ENCODE data around the gene ELAVL2.

The ELAVL2 gene

DNA sequence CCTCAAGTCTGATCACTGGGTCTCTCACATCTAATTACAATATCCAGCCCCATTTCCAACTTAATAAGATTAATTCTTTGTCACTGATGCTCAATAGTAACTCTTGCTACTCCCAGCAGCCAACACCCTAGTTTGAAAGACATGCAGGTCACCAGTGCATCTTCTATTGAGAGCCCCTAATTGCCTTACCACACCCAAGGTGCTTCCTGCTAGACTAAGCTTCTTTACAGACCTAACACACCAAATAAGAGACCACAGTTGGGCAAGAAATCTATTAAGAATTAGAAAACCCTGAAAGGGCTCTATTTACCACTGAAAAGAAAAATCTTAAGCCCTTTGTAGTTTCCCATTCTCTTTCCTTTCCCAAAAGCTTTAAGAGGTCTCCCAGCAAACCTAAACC lies 26.5 kb downstream of the ELAVL2 start:
- no peak for TF ChIP-seq ZFX (IDR thresholded peaks at IDR 0.05)
- TF ChIP-seq, protein P1, sequence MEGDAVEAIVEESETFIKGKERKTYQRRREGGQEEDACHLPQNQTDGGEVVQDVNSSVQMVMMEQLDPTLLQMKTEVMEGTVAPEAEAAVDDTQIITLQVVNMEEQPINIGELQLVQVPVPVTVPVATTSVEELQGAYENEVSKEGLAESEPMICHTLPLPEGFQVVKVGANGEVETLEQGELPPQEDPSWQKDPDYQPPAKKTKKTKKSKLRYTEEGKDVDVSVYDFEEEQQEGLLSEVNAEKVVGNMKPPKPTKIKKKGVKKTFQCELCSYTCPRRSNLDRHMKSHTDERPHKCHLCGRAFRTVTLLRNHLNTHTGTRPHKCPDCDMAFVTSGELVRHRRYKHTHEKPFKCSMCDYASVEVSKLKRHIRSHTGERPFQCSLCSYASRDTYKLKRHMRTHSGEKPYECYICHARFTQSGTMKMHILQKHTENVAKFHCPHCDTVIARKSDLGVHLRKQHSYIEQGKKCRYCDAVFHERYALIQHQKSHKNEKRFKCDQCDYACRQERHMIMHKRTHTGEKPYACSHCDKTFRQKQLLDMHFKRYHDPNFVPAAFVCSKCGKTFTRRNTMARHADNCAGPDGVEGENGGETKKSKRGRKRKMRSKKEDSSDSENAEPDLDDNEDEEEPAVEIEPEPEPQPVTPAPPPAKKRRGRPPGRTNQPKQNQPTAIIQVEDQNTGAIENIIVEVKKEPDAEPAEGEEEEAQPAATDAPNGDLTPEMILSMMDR (conservative IDR thresholded peaks at IDR 0.05), result no peak
- H3K27ac ChIP-seq, result no peak overlapping the region

DNA sequence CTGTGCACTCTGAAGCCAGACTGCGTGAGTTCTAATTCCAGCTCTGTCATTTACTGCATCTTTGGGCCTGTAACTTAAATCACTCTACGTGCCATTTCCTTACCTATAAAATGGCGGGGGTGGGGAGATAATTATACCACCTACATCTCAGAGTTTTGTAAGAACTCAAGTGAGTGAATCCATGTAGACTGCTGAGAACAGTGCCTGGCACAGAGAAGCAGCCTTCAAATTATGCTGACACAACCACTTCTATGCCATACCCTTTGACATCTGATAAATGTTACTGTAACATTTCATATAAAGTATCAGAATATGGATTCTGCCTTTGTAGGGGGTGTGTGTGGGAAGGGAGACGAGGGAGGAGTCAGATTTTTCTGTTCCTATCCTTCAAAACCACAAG lies 27.7 kb downstream of the ELAVL2 start:
- H3K27ac ChIP-seq, result no peak overlapping the region
- no peak for TF ChIP-seq ZFX (IDR thresholded peaks at IDR 0.05)
- TF ChIP-seq, protein P1 (conservative IDR thresholded peaks at IDR 0.05), result no peak

DNA sequence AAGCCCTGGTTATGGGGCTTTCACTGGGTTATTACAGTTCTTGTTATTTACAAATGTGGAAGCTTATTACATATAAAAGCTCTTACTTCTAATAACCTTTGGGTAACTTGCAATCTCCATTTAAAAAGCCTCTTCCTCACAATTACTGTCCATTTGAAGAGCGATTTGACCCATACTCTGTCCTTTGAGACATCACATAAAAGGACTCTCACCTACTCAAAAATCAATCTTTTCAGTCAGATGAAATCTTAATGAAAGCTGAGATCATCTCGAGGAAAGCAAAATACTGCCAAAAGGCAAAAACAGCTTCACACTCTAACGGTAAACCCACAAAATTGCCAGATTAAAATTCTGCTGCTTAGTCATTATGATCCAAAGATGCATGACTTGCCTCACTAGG lies 29.8 kb downstream of the ELAVL2 start:
- no peak overlapping the region for H3K27ac ChIP-seq
- TF ChIP-seq ZFX (IDR thresholded peaks at IDR 0.05), result no peak
- TF ChIP-seq, protein P1 (conservative IDR thresholded peaks at IDR 0.05), result no peak

DNA sequence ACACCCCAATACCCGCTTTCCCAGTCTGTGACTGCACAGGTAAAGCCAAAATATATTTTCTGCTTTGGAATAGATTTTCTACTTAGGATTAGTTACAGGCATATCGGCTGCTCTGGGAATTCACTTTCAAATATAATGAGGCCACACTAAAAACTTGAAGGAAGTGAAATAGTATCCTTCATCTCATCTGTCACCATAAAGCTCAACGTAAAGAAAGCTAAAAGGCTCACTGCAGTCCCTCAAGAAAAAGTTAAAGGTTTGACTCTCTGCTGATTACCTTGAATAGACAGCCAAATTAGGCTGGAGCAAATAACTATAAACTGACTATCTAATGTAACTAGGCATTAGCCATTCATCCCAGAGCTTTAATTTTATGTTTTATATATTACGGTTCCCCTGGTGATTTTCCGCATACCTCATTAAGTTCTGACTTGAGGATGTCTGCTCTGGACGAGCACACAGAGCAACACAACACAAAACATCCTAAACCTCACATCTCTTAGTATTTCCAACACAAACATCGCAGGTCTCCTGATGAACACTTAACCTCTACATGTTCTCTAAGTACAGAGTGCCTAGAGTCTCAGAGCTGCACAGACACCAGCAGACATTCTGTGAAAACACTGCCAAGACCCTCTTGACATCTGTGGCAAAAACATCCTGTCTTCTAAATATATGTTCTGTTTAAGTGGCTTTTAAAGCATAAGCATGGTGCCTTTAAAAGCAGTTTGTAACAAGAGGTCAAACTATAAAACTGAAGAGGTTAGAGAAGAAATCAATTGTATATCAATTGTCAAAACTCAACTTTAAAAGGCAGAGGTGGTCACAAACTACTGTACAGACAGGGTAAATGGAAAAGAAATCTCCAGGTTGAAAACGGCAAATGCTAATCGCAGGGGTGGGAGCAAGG lies 35.4 kb downstream of the ELAVL2 start:
- no peak overlapping the region for H3K27ac ChIP-seq
- TF ChIP-seq, protein P1 (conservative IDR thresholded peaks at IDR 0.05), result no peak
- TF ChIP-seq ZFX (IDR thresholded peaks at IDR 0.05), result no peak

DNA sequence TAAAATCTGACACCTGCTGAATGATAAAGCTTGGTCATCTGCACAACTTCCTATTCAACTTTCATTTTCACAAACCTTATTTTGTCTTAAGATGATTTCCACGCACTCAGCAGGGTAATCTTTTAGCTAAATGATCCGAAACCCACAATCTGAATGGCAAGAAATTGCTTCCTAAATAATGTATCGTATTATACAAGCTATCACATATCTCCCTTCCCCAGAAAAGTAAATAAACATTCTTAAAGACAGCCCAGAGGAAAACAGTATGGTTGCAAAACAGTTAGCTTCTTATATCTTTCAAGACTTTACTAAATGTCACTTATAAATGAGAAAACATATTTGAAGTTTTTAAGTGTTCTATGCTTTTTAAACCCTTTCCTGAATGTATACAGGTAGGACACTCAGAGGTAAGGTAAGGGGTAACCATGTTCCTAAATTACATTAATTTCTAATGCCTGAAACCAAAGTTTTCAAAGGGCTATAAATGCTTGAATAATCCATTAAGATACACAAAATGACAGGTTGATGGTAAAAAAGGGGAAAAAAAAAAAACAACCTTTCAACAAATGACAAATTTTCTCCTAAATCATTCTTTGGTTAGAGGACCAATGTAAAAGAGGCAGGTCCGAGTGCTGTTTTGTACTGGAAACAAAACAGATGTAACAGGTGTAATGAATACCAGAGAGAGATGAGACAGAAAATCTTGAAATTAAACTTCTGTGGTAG lies 36.3 kb downstream of the ELAVL2 start:
- TF ChIP-seq, protein P1 (conservative IDR thresholded peaks at IDR 0.05), result no peak
- TF ChIP-seq ZFX (IDR thresholded peaks at IDR 0.05), result no peak
- no peak overlapping the region for H3K27ac ChIP-seq

DNA sequence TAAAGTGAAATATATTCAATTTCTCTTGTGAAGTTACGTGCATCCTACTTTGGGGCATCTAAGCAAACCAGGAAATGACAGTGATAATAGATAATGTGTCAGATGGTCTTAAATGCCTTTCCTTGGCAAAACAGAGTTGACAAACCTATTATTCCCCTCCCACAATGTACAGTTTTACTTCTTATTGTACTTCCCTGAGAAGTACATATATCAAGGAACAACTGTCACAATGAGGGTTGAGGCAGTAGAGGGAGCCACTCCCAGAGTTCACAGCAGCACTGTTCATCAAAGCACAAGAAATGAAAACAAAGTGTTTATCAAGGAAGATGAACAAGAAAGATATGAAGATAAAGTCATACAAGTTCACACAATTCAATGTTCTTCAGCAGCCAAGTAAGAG lies 41.1 kb downstream of the ELAVL2 start:
- TF ChIP-seq ZFX (IDR thresholded peaks at IDR 0.05), result no peak
- TF ChIP-seq, protein P1 (conservative IDR thresholded peaks at IDR 0.05), result peak; percentile 15
- H3K27ac ChIP-seq, result no peak overlapping the region

DNA sequence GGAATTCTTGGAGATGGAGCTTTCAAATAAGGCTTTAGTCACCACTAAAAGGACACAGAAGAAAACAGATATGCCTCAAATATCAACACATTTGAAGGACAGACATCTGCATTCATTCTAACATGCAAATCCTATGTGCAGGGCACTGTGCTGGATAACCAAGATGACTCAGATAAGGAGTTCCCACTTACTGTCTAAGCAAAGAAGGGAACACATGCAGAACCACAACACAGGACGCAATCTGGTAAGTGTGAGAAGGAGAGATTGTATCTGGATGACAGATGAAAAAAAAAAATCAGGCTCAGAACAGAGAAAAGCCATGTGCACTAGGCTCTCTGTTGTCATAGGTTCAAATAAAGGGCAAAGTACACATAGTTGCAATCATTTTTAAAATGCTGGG lies 42.5 kb downstream of the ELAVL2 start:
- no peak overlapping the region for H3K27ac ChIP-seq
- TF ChIP-seq, protein P1 (conservative IDR thresholded peaks at IDR 0.05), result no peak
- TF ChIP-seq ZFX (IDR thresholded peaks at IDR 0.05), result no peak
